B cell (primary cell): Measurements from ENCODE around the gene CLEC2B. TPM values are rescaled to one million over a fixed set of nuclear protein-coding genes. Genes with fewer than 3 reads are reported as not detected.

Source experiments
- ATAC-seq: fragments of 200-7000 bp; cut with Tn5 transposase; one replicate; pipeline ENCODE4 v1.10.0; 2021; ENCODE audit warnings: low read depth, mild to moderate bottlenecking, moderate number of reproducible peaks, moderate library complexity
- CTCF ChIA-PET: fragments of 350-600 bp; sonication (Branson Sonifier 250); formaldehyde crosslinking; loops from one replicate; lab custom pipeline; 2021; ENCODE audit warnings: antibody characterized with exemption, inconsistent platforms; lab: Charles Lee
- POLR2A ChIA-PET: fragments of 350-600 bp; sonication (Branson Sonifier 250); formaldehyde crosslinking; loops from one replicate; lab custom pipeline; 2021; ENCODE audit warnings: antibody characterized with exemption; lab: Charles Lee
- DNase-seq: peaks from one replicate; pipeline ENCODE4 v3.0.0; 2013
- H2AFZ ChIP-seq: 2 replicates; pipeline ENCODE4 v1.6.1; 2012; ENCODE audit warnings: mild to moderate bottlenecking, low read depth, low read length; ENCODE audit not compliant: insufficient read depth, poor library complexity, severe bottlenecking
- H3K27ac ChIP-seq, 2 donors: 1 replicate in 1 of 2; 2 replicates in 1 of 2; pipeline ENCODE4 v1.5.1; 2012 to 2013; ENCODE audit warnings: low read length in 2 of 2, mild to moderate bottlenecking in 2 of 2, moderate library complexity in 1 of 2
- H3K27me3 ChIP-seq, 4 experiments: fragments of 200-600 bp in 1 of 4; sonication (generic) in 1 of 4; replicated peaks in 1 of 4; 1 replicate in 2 of 4; 2 replicates in 2 of 4; pipeline versions ENCODE4 v1.6.1 to v1.7.0; 2013 to 2016; ENCODE audit warnings: low read length in 3 of 4, mild to moderate bottlenecking in 2 of 4, mixed read lengths in 1 of 4, moderate library complexity in 1 of 4; ENCODE audit not compliant: insufficient read depth in 4 of 4, control insufficient read depth in 3 of 4; ENCODE audit errors: control extremely low read depth in 1 of 4
- H3K36me3 ChIP-seq, 2 experiments: replicated peaks in 1 of 2; 1 replicate in 1 of 2; 2 replicates in 1 of 2; pipeline versions ENCODE4 v1.6.1 to v1.7.1; 2013; ENCODE audit warnings: low read length in 1 of 2; ENCODE audit not compliant: insufficient read depth in 2 of 2, control insufficient read depth in 1 of 2; ENCODE audit errors: control extremely low read depth in 1 of 2, extremely low read depth in 1 of 2
- H3K4me1 ChIP-seq, 2 donors: fragments of 200-600 bp in 1 of 2; sonication (generic) in 1 of 2; 1 replicate in 1 of 2; 2 replicates in 1 of 2; pipeline versions ENCODE4 v1.5.1 to v1.6.1; 2013 to 2017; ENCODE audit warnings: low read length in 2 of 2; ENCODE audit not compliant: control insufficient read depth in 2 of 2, insufficient read depth in 2 of 2
- H3K4me2 ChIP-seq: replicated peaks from 2 replicates; pipeline ENCODE3; 2012; ENCODE audit warnings: mild to moderate bottlenecking, low read depth, low read length; ENCODE audit not compliant: poor library complexity, severe bottlenecking
- H3K4me3 ChIP-seq, 5 experiments: fragments of 200-600 bp in 1 of 5; sonication (generic) in 1 of 5; 1 replicate in 3 of 5; 2 replicates in 2 of 5; pipeline versions ENCODE4 v1.5.1 to v1.7.0; 2011 to 2016; ENCODE audit warnings: low read length in 4 of 5, mild to moderate bottlenecking in 4 of 5, low read depth in 2 of 5, control low read depth in 1 of 5, moderate library complexity in 1 of 5; ENCODE audit not compliant: insufficient read depth in 1 of 5; ENCODE audit errors: control extremely low read depth in 1 of 5, extremely low read depth in 1 of 5
- H3K79me2 ChIP-seq: fragments of 200-600 bp; sonication (generic); one replicate; pipeline ENCODE4 v1.6.0; 2016; ENCODE audit warnings: low read length; ENCODE audit not compliant: control insufficient read depth, insufficient read depth
- H3K9ac ChIP-seq: fragments of 200-600 bp; sonication (generic); 2 replicates; pipeline ENCODE4 v1.6.1; 2017; ENCODE audit warnings: mild to moderate bottlenecking, low read length, moderate library complexity
- H3K9me3 ChIP-seq, 3 donors: one replicate each; pipeline versions ENCODE4 v1.6.1 to v1.7.1; 2013; ENCODE audit warnings: low read length in 2 of 3; ENCODE audit not compliant: control insufficient read depth in 2 of 3, insufficient read depth in 1 of 3; ENCODE audit errors: control extremely low read depth in 1 of 3
- H4K20me1 ChIP-seq: 2 replicates; pipeline ENCODE4 v1.6.0; 2012; ENCODE audit warnings: mild to moderate bottlenecking, low read length; ENCODE audit not compliant: insufficient read depth, control insufficient read depth, poor library complexity, severe bottlenecking
- H3K27ac Mint-ChIP-seq: one replicate; pipeline ENCODE4 v1.8.0; 2021; ENCODE audit warnings: mixed read lengths
- H3K27me3 Mint-ChIP-seq: one replicate; pipeline ENCODE4 v1.8.0; 2021; ENCODE audit warnings: mixed read lengths
- H3K4me1 Mint-ChIP-seq: one replicate; pipeline ENCODE4 v1.8.0; 2021; ENCODE audit warnings: mixed read lengths
- H3K4me3 Mint-ChIP-seq: one replicate; pipeline ENCODE4 v1.8.0; 2021; ENCODE audit warnings: mixed read lengths
- H3K9me3 Mint-ChIP-seq: one replicate; pipeline ENCODE4 v1.8.0; 2022; ENCODE audit warnings: mixed read lengths; ENCODE audit not compliant: insufficient read depth
- CTCF ChIP-seq: fragments of 200-600 bp; IDR thresholded peaks from one replicate; pipeline ENCODE4 v1.8.0; 2022; ENCODE audit warnings: antibody characterized with exemption, mild to moderate bottlenecking
- EZH2 ChIP-seq: IDR thresholded peaks from 2 replicates; pipeline ENCODE4 v1.6.1; 2012; ENCODE audit warnings: borderline replicate concordance, low read depth, mild to moderate bottlenecking, moderate library complexity, low read length; ENCODE audit not compliant: insufficient read depth, poor library complexity, severe bottlenecking
- WGBS: methylation state at CpG from one replicate; pipeline ENCODE4 v1.1.5; 2013; ENCODE audit warnings: missing lambda C conversion rate; ENCODE audit not compliant: insufficient coverage; 5-methylcytosine and 5-hydroxymethylcytosine counted together
- intact Hi-C: fragments of 100-400 bp; cut with micrococcal nuclease; formaldehyde crosslinking; loops from one replicate; pipeline ENCODE4 v1.10.0; 2022
- polyA plus RNA-seq: library from polyadenylated mRNA; depleted of rRNA; stranded (reverse); fragments of >200 nt; gene quantifications from 2 replicates; pipeline ENCODE4 v1.2.3, GENCODE V29; 2012
- total RNA-seq, 2 donors: library from RNA; stranded (reverse); fragments of 120-200 nt in 1 of 2; gene quantifications; 1 replicate in 1 of 2; 2 replicates in 1 of 2; pipeline versions ENCODE4 v1.2.3 to v1.2.4, GENCODE V29; 2013 to 2022

Gene CLEC2B
- total and polyA plus RNA-seq, 2 donors (not counting 1 experiment from before 2014, with no cell fraction given): 31.6 to 58.2 TPM

GRCh38 chr12:9897535-9897934, 28.4 kb upstream of the CLEC2B start:
- TF ChIP-seq EZH2 (no peak), CTCF (no peak)
- Mint-ChIP-seq H3K9me3 (peaks cover 3% of the 10 kb centered on the region), H3K27me3 (peaks cover 22% of the 10 kb centered on the region), H3K27ac (no peak overlapping the region), H3K4me1 (no peaks in the 10 kb centered on the region), H3K4me3 (no peak overlapping the region)
- Histone ChIP-seq H3K27me3 (peaks cover 0 to 3% (median 0%) of the 10 kb centered on the region in 4 experiments), H3K4me3 (no peak overlapping the region), H3K27ac (no peak overlapping the region), H2AFZ (no peak overlapping the region), H3K9me3 (peaks cover 0 to 6% (median 5%) of the 10 kb centered on the region in 3 donors), H3K9ac (no peak overlapping the region), H4K20me1 (no peaks in the 10 kb centered on the region), H3K79me2 (no peaks in the 10 kb centered on the region), H3K4me2 (no peak overlapping the region), H3K4me1 (no peaks in the 10 kb centered on the region), H3K36me3 (no peaks in the 10 kb centered on the region)
- no peak for ATAC-seq
- intact Hi-C loops: no loop called here
- 100% methylated on average over 1 of the region's 6 CpGs for WGBS
- no peak for DNase-seq
- CTCF ChIA-PET: no interaction called here
- POLR2A ChIA-PET: no interaction called here

GRCh38 chr12:9895215-9895971, 26.2 kb upstream of the CLEC2B start:
- CTCF ChIA-PET: no interaction called here
- Histone ChIP-seq H3K27me3 (peaks cover 0 to 3% (median 0%) of the 10 kb centered on the region in 4 experiments), H3K9me3 (no peaks in the 10 kb centered on the region), H3K4me2 (no peak overlapping the region), H3K4me1 (no peaks in the 10 kb centered on the region), H4K20me1 (no peaks in the 10 kb centered on the region), H3K36me3 (no peaks in the 10 kb centered on the region), H3K4me3 (no peak overlapping the region), H3K9ac (no peak overlapping the region), H3K27ac (no peak overlapping the region), H2AFZ (no peak overlapping the region), H3K79me2 (no peaks in the 10 kb centered on the region)
- H3K4me3 Mint-ChIP-seq: no peak overlapping the region
- no peaks in the 10 kb centered on the region for H3K4me1 Mint-ChIP-seq
- H3K9me3 Mint-ChIP-seq: no peaks in the 10 kb centered on the region
- intact Hi-C loops: no loop called here
- no peak overlapping the region for H3K27ac Mint-ChIP-seq
- ATAC-seq: no peak
- POLR2A ChIA-PET: interaction anchor here (0.5 kb wide), 1 partner anchor 11 kb away, joined by 3 read pairs; no protein-coding TSS in a partner anchor
- 60% methylated on average over 2 of the region's 6 CpGs for WGBS
- peaks cover 22% of the 10 kb centered on the region for H3K27me3 Mint-ChIP-seq
- no peak for TF ChIP-seq EZH2
- TF ChIP-seq CTCF: no peak
- DNase-seq: no peak
